GM23338 (cell line): Measurements from ENCODE around the gene THSD7A. TPM values are rescaled to one million over a fixed set of nuclear protein-coding genes. Genes with fewer than 3 reads are reported as not detected.

ENCODE experiments used
- ATAC-seq: fragments of 200-7000 bp; cut with Tn5 transposase; 3 replicates; pipeline ENCODE4 v1.9.1; 2020
- DNase-seq: peaks from one replicate; pipeline ENCODE4 v3.0.0-alpha.2; 2015; ENCODE audit warnings: low spot score
- H2AFZ ChIP-seq: fragments of 200-600 bp; sonication (generic); 2 replicates; pipeline ENCODE4 v1.8.0; 2016; ENCODE audit warnings: antibody characterized with exemption, mild to moderate bottlenecking, moderate library complexity
- H3F3A ChIP-seq: fragments of 200-600 bp; sonication (generic); replicated peaks from 2 replicates; pipeline ENCODE4 v1.8.0; 2017; ENCODE audit warnings: antibody characterized with exemption, mixed run types, low read depth
- H3K27ac ChIP-seq: fragments of 200-600 bp; sonication (generic); 2 replicates; pipeline ENCODE4 v1.6.1; 2016; ENCODE audit warnings: low read depth
- H3K27me3 ChIP-seq: fragments of 200-600 bp; sonication (generic); 2 replicates; pipeline ENCODE4 v1.8.0; 2016; ENCODE audit warnings: mild to moderate bottlenecking, mixed run types, moderate library complexity; ENCODE audit not compliant: insufficient read depth
- H3K36me3 ChIP-seq: fragments of 200-600 bp; sonication (generic); 2 replicates; pipeline ENCODE4 v1.8.0; 2016; ENCODE audit warnings: mild to moderate bottlenecking; ENCODE audit not compliant: insufficient read depth
- H3K4me1 ChIP-seq: fragments of 200-600 bp; sonication (generic); 2 replicates; pipeline ENCODE4 v1.8.0; 2016; ENCODE audit warnings: mild to moderate bottlenecking, moderate library complexity; ENCODE audit not compliant: insufficient read depth
- H3K4me2 ChIP-seq: fragments of 200-600 bp; sonication (generic); 2 replicates; pipeline ENCODE4 v1.7.1; 2017; ENCODE audit warnings: mixed run types
- H3K4me3 ChIP-seq: fragments of 200-600 bp; sonication (generic); 2 replicates; pipeline ENCODE4 v1.6.1; 2016; ENCODE audit warnings: mixed run types
- H3K79me2 ChIP-seq: fragments of 200-600 bp; sonication (generic); replicated peaks from 2 replicates; pipeline ENCODE4 v1.8.0; 2017; ENCODE audit warnings: mild to moderate bottlenecking; ENCODE audit not compliant: insufficient read depth
- H3K9me2 ChIP-seq: fragments of 200-600 bp; sonication (generic); 2 replicates; pipeline ENCODE4 v1.8.0; 2017; ENCODE audit not compliant: insufficient read depth
- H4K20me1 ChIP-seq: fragments of 200-600 bp; sonication (generic); replicated peaks from 2 replicates; pipeline ENCODE4 v1.8.0; 2017; ENCODE audit warnings: mild to moderate bottlenecking; ENCODE audit not compliant: insufficient read depth
- H3K27ac Mint-ChIP-seq: 2 replicates; pipeline ENCODE4 v1.8.0; 2020; ENCODE audit warnings: inconsistent platforms, mild to moderate bottlenecking, moderate library complexity, mixed read lengths
- H3K27me3 Mint-ChIP-seq: 3 replicates; pipeline ENCODE4 v1.8.0; 2022; ENCODE audit warnings: low read depth, mild to moderate bottlenecking, moderate library complexity, mixed read lengths, inconsistent platforms; ENCODE audit not compliant: insufficient read depth, poor library complexity
- H3K36me3 Mint-ChIP-seq: 3 replicates; pipeline ENCODE4 v1.8.0; 2021; ENCODE audit warnings: low read depth, mild to moderate bottlenecking, inconsistent platforms, moderate library complexity, mixed read lengths
- H3K4me1 Mint-ChIP-seq: 3 replicates; pipeline ENCODE4 v1.8.0; 2020; ENCODE audit warnings: mild to moderate bottlenecking, inconsistent platforms, mixed read lengths
- H3K4me3 Mint-ChIP-seq: 3 replicates; pipeline ENCODE4 v1.8.0; 2021; ENCODE audit warnings: moderate library complexity, mild to moderate bottlenecking, inconsistent platforms, mixed read lengths
- H3K9me3 Mint-ChIP-seq: 3 replicates; pipeline ENCODE4 v1.8.0; 2020; ENCODE audit warnings: moderate library complexity, mild to moderate bottlenecking, inconsistent platforms, mixed read lengths
- CREB1 ChIP-seq: fragments of 250-450 bp; sonication (Bioruptor Pico); IDR thresholded peaks from 2 replicates; pipeline ENCODE4 v1.5.0; 2020; ENCODE audit warnings: low read depth, mild to moderate bottlenecking, moderate library complexity
- CTCF ChIP-seq, 2 experiments: fragments of 200-600 bp in 1 of 2; sonication (generic) in 1 of 2; conservative IDR thresholded peaks; 2 replicates each; pipeline versions ENCODE4 v1.5.1 to v1.6.1; 2016 to 2017; ENCODE audit warnings: antibody characterized with exemption in 2 of 2, low read depth in 2 of 2, mild to moderate bottlenecking in 2 of 2, moderate library complexity in 1 of 2
- ETS1 ChIP-seq: IDR thresholded peaks from 2 replicates; pipeline ENCODE4 v1.6.1; 2016; ENCODE audit warnings: antibody characterized with exemption
- EZH2 ChIP-seq: fragments of 200-600 bp; sonication (generic); IDR thresholded peaks from one replicate; pipeline ENCODE4 v1.8.0; 2017; ENCODE audit warnings: antibody characterized with exemption, mild to moderate bottlenecking, low read depth; ENCODE audit not compliant: unreplicated experiment
- EZH2phosphoT487 ChIP-seq: fragments of 200-600 bp; sonication (generic); IDR thresholded peaks from one replicate; pipeline ENCODE4 v1.8.1; 2018; ENCODE audit warnings: antibody characterized with exemption; ENCODE audit not compliant: unreplicated experiment
- JUNB ChIP-seq: IDR thresholded peaks from one replicate; pipeline ENCODE4 v1.6.1; 2016; ENCODE audit warnings: antibody characterized with exemption; ENCODE audit not compliant: unreplicated experiment
- NANOG ChIP-seq: IDR thresholded peaks from 2 replicates; pipeline ENCODE4 v1.6.1; 2016; ENCODE audit warnings: antibody characterized with exemption, borderline replicate concordance
- POLR2AphosphoS5 ChIP-seq: IDR thresholded peaks from 2 replicates; pipeline ENCODE4 v1.6.1; 2016; ENCODE audit warnings: antibody characterized with exemption, low read depth
- REST ChIP-seq: IDR thresholded peaks from one replicate; pipeline ENCODE4 v1.6.1; 2018; ENCODE audit warnings: antibody characterized with exemption; ENCODE audit not compliant: unreplicated experiment
- STAT1 ChIP-seq: IDR thresholded peaks from one replicate; pipeline ENCODE4 v1.6.1; 2016; ENCODE audit warnings: antibody characterized with exemption; ENCODE audit not compliant: unreplicated experiment
- ZNF114 ChIP-seq: fragments of 250-450 bp; sonication (Bioruptor Pico); IDR thresholded peaks from 2 replicates; pipeline ENCODE4 v1.5.0; 2020; ENCODE audit warnings: mild to moderate bottlenecking, moderate library complexity
- ZNF331 ChIP-seq: fragments of 250-450 bp; sonication (Bioruptor Pico); IDR thresholded peaks from 2 replicates; pipeline ENCODE4 v1.5.0; 2020; ENCODE audit warnings: low read depth, mild to moderate bottlenecking, moderate library complexity
- ZNF462 ChIP-seq: fragments of 250-450 bp; sonication (Bioruptor Pico); IDR thresholded peaks from 2 replicates; pipeline ENCODE4 v1.5.0; 2020; ENCODE audit warnings: mild to moderate bottlenecking, moderate library complexity
- polyA plus RNA-seq: library from polyadenylated mRNA; unstranded; fragments of >200 nt; fragmentation: Nextera tagmentation; extraction: Ambion mirVana; gene quantifications from 2 replicates; pipeline ENCODE4 v1.2.1, GENCODE V29; 2016
- total RNA-seq: library from RNA; depleted of rRNA; stranded (reverse); fragments of >200 nt; shearing (Covaris generic); gene quantifications from 2 replicates; pipeline ENCODE4 v1.2.3, GENCODE V29; 2014

THSD7A gene
- total and polyA plus RNA-seq, 2 experiments from 2014 or later, result 1.3 to 2.1 TPM

GRCh38 chr7:11650500-11650899, 181.5 kb downstream of the THSD7A start:
- no peaks in the 10 kb centered on the region for H3K36me3 Mint-ChIP-seq
- Histone ChIP-seq H3K27me3 (no peaks in the 10 kb centered on the region), H3K79me2 (no peaks in the 10 kb centered on the region), H4K20me1 (no peaks in the 10 kb centered on the region), H2AFZ (no peak overlapping the region), H3K4me3 (no peak overlapping the region), H3K27ac (no peak overlapping the region), H3F3A (no peaks in the 10 kb centered on the region), H3K9me2 (no peaks in the 10 kb centered on the region), H3K4me1 (no peaks in the 10 kb centered on the region), H3K4me2 (no peak overlapping the region), H3K36me3 (no peaks in the 10 kb centered on the region)
- no peak overlapping the region for H3K4me3 Mint-ChIP-seq
- H3K27me3 Mint-ChIP-seq, result no peaks in the 10 kb centered on the region
- no peak overlapping the region for H3K27ac Mint-ChIP-seq
- H3K4me1 Mint-ChIP-seq, result no peaks in the 10 kb centered on the region
- H3K9me3 Mint-ChIP-seq, result no peaks in the 10 kb centered on the region
- TF ChIP-seq ZNF462 (CRISPR knock-in tag) (no peak), JUNB (no peak), CREB1 (CRISPR knock-in tag) (no peak), STAT1 (no peak), EZH2 (no peak), ZNF114 (no peak), ZNF331 (no peak), ETS1 (no peak), CTCF (conservative IDR thresholded peaks at IDR 0.05; ENCODE audit: low read depth in 2 of 2) (no peak), REST (no peak), POLR2AphosphoS5 (no peak), NANOG (no peak), EZH2phosphoT487 (no peak)
- DNase-seq, result no peak
- no peak for ATAC-seq
